GM12873 (cell line): Measurements from ENCODE around the gene TERT.

Experiments
- CTCF ChIP-seq: IDR thresholded peaks from 2 replicates; pipeline ENCODE4 v1.5.1; 2012; ENCODE audit warnings: low read depth, mild to moderate bottlenecking, moderate library complexity, low read length, control low read depth; ENCODE audit not compliant: insufficient read depth; ENCODE audit errors: missing control alignments

The TERT gene

DNA sequence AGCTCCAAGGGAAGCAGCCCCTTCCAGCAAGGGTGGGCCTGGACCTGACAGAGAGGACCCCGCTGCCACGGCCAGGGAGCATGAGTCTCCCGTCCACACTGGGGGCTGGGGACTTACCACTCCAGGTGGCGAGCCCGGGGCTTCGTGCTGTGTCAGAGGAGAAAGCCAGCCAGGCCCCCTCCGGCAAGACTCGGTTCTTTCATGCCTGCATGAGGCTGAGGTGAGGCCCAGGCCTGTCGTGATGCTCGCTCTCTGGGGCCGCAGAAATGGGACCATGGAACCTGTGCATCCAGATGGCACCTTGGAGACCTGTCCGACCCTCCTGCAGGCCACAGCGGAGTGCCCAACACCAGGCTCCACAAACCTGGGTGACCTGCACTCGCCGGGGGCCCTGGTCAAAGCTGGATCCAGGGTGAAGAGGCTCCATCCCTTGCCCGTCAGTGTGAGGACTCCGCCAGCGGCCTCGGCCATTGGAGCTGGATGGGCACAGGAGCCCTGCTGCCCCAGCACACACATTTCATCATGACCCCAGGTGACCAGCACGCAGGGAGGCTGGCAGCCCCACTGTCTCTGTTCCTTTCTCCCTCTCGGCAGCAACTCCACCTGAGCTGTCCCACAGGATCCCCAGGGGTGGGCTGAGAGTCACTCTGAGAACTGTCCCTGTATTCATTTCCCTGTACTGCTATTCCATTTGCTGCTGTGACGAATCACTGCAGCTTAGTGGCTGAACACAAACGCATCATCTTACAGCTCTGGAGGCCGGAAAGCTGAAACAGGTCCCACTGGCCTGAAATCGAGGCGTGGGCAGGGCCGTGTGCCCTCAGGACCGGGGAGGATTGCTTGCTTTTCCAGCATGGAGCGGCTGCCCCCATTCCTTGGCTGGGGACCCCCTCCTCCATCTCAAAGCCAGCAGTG, 45.2 kb downstream of the TERT start:
- no peak for TF ChIP-seq CTCF

DNA sequence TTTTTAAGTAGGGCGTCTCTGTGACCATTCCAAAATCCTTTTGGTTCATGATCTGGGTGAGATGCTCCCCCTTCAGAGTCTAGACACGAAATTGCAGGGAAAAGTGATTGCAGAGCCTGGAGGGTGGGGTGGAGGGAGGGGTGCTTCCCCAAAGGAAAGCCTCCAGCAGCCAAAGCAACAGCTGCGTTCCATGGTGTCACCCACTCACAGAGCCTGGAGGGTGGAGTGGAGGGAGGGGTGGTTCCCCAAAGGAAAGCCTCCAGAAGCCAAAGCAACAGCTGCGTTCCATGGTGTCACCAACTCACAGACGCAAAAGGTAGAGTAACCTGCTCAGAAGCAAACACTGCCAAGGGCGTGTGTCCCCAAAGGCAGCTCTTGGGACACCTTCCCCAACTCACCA, 47.1 kb downstream of the TERT start:
- TF ChIP-seq CTCF, result no peak

DNA sequence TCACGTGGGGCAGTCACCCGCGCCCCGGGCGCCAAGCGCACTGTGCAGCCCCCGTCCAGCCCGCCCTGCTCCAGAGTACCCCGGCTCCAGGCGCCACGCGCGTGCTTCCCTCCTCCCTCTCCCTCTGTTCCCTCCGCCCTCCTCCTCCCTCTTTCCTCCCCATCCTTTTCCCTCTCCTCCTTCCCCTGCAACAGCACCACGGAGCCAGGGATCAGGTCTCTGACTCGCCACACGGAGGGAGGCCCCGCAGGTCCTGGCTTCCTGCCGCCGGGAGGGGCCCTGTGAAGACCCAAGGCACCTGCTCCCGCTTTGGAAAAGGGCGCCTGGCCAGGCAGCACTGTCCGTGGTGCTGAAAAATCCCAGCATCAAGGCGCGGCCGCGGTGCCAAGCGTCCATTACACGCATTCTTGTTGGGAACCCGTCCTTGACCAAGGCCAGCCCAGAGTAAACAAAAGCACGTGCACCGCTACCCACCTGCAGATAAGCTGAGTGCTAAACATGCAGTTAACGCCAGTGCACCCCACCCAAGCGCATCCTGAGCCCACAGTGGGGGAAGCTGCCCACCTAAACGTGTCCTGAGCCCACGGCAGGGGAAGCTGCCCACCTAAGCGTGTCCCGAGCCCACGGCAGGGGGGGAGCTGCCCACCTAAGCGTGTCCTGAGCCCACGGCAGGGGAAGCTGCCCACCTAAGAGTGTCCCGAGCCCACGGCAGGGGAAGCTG, 48.0 kb downstream of the TERT start:
- no peak for TF ChIP-seq CTCF

GRCh38 chr5:1245905-1246576, 48.8 kb downstream of the TERT start:
- no peak for TF ChIP-seq CTCF

- TF ChIP-seq CTCF, result no peak
Observed at GRCh38 chr5:1244976-1245375, 49.9 kb downstream of the TERT start.

DNA sequence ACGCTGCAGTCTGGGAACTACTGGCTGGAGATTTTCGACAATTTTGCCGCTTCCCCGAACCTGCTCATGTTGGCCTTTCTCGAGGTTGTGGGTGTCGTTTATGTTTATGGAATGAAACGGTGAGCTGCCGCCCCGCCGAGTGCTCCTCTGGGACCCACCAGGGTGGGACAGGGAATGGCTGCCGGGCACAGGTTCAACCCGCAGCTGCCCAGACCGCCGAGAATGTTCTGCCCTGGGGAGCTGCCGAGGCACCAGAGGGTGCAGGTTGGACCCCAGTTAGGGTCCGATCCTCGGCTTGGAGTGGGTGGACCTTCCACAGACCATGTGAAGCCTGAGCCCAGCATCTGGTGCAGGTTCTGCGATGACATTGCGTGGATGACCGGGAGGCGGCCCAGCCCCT, 50.6 kb downstream of the TERT start:
- no peak for TF ChIP-seq CTCF

GRCh38 chr5:1243487-1244130, 51.3 kb downstream of the TERT start:
- TF ChIP-seq CTCF, result no peak
